Breast epithelium (tissue), 4 donors: ENCODE measurements around the gene ADAT3. TPM values are rescaled to one million over a fixed set of nuclear protein-coding genes. Genes with fewer than 3 reads are reported as not detected.

Experiments used
- DNase-seq, 2 donors: peaks; one replicate each; pipeline ENCODE4 v3.0.0-alpha.2; 2019; ENCODE audit warnings: low spot score in 2 of 2
- H3K27ac ChIP-seq, 2 donors: fragments of 200-600 bp; sonication (generic) in 1 of 2; one replicate each; pipeline ENCODE4 v1.5.1; 2016 to 2019; ENCODE audit warnings: mild to moderate bottlenecking in 1 of 2
- H3K27me3 ChIP-seq, 2 donors: fragments of 200-600 bp; sonication (generic) in 1 of 2; one replicate each; pipeline versions ENCODE4 v1.5.1 to v1.6.0; 2017 to 2019; ENCODE audit warnings: control low read depth in 1 of 2, mild to moderate bottlenecking in 1 of 2
- H3K36me3 ChIP-seq: fragments of 200-600 bp; one replicate; pipeline ENCODE4 v1.5.1; 2019
- H3K4me1 ChIP-seq, 2 donors: fragments of 200-600 bp; sonication (generic); one replicate each; pipeline ENCODE4 v1.5.1; 2016 to 2019; ENCODE audit warnings: control low read depth in 1 of 2
- H3K4me3 ChIP-seq, 3 donors: fragments of 200-600 bp; sonication (generic); 1 replicate in 2 of 3; 2 replicates in 1 of 3; pipeline ENCODE4 v1.5.1; 2016 to 2019; ENCODE audit warnings: mild to moderate bottlenecking in 3 of 3, moderate library complexity in 2 of 3
- H3K9me3 ChIP-seq, 2 donors: fragments of 200-600 bp; sonication (generic) in 1 of 2; one replicate each; pipeline ENCODE4 v1.5.1; 2016 to 2019; ENCODE audit warnings: control low read depth in 1 of 2
- POLR2A ChIP-seq: fragments of 450-650 bp; IDR thresholded peaks from one replicate; pipeline ENCODE4 v1.6.1; 2016; ENCODE audit warnings: antibody characterized with exemption, mild to moderate bottlenecking, moderate library complexity
- POLR2AphosphoS5 ChIP-seq, 3 donors: sonication (generic); formaldehyde crosslinking; IDR thresholded peaks; one replicate each; pipeline ENCODE4 v1.6.1; 2017; ENCODE audit warnings: antibody characterized with exemption in 3 of 3
- intact Hi-C: fragments of 100-400 bp; cut with DNase I; formaldehyde crosslinking; loops from one replicate; pipeline ENCODE4 v1.15.1; 2023; ENCODE audit warnings: low total_unique reads
- total RNA-seq, 3 donors: library from RNA; depleted of rRNA; stranded (reverse); fragments of >200 nt; gene quantifications; one replicate each; pipeline ENCODE4 v1.1.0, GENCODE V29; 2016
- TF ChIP-seq, protein P1 (sequence below), 3 donors: fragments of 450-650 bp; IDR thresholded peaks; one replicate each; pipeline ENCODE4 v1.5.1; 2016 to 2017; ENCODE audit warnings: antibody characterized with exemption in 3 of 3, mild to moderate bottlenecking in 3 of 3, moderate library complexity in 3 of 3

The ADAT3 gene
- total RNA-seq, 3 donors from 2014 or later, result 1.1 to 5.4 (median 4.9) TPM

DNA sequence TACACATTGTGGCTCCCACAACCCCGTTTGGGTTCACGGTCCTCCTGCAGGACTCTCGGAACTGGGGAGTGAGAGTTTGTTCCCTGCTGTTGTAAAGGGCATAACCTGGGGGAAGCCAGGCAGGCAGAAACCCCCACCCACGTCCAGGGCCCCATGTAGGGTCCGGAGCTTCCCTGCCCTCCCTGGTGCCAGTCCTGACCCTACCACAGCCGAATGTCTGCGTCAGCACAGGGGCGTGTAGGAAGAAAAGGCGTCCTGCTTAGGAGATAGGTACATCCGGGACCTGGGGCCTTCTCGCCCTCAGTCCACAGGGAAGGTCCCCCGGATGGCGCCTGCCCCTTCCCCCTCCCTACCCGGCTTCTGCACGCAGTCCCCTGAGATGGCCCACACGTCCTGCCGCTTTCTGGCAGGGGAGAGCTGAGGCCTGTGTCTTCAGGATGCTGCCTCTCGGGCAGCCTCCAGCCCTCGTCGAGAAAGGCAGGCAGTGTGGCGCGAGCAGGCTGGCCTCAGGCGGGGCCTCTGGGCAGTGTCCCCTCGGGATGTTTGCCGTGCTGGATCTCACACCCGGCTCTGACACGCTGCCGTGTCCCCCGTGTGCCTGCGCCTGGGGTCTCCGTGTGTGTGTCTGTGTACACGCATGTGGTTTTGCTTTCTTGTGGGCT is 54.9 kb downstream of the ADAT3 start:
- TF ChIP-seq, protein P1, sequence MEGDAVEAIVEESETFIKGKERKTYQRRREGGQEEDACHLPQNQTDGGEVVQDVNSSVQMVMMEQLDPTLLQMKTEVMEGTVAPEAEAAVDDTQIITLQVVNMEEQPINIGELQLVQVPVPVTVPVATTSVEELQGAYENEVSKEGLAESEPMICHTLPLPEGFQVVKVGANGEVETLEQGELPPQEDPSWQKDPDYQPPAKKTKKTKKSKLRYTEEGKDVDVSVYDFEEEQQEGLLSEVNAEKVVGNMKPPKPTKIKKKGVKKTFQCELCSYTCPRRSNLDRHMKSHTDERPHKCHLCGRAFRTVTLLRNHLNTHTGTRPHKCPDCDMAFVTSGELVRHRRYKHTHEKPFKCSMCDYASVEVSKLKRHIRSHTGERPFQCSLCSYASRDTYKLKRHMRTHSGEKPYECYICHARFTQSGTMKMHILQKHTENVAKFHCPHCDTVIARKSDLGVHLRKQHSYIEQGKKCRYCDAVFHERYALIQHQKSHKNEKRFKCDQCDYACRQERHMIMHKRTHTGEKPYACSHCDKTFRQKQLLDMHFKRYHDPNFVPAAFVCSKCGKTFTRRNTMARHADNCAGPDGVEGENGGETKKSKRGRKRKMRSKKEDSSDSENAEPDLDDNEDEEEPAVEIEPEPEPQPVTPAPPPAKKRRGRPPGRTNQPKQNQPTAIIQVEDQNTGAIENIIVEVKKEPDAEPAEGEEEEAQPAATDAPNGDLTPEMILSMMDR (IDR thresholded peaks at IDR 0.05), result no peak
- TF ChIP-seq POLR2A, result no peak
- no peak for TF ChIP-seq POLR2AphosphoS5 (IDR thresholded peaks at IDR 0.05)
- Histone ChIP-seq H3K4me3 (no peak overlapping the region), H3K9me3 (no peaks in the 10 kb centered on the region), H3K4me1 (no peaks in the 10 kb centered on the region), H3K27ac (no peak overlapping the region), H3K36me3 (no peaks in the 10 kb centered on the region), H3K27me3 (no peaks in the 10 kb centered on the region)
- no peak for DNase-seq
- intact Hi-C loops, result no loop called here

DNA sequence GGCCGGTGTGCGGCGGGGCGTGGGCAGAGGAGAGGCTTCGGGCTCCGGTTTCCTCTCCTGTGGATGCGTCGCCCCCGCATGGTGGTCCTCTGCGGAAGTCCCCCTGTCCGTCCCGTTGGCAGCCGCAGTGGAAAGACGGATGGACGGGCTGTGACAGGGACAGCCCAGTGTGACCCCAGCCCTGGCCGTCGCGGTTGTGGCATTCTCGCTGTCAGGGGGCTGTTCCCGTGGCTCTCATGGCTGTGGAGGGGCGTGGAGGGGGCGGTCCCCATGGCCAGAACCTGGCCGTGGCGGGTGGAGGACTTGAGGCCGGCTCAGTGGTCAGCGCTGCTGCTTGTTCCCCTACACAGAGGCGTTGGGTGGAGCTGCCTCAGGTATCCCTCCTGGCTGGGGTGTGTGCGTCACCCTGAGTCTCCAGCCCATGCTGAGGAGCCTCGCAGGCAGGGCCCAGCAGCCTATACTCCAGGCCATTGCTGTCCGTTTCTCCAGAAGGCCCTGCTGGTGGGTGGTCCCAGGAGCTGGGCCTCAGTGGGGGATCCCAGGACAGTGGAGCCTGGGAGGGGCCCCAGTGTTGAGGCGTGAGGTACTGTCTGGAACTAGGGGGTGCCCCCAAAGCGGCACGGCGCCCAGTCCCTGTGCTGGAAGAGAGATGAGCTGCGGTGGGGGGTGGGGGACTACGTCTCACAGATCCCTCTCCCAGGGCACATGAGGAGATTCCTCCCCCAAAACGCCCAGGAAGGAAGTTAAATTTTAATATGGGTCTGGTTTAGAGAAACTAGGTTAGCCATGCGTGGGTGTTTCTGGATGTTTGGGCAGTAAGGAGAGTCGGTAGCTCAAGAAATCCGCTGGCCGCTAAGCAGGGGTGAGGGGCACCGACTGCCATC is 56.0 kb downstream of the ADAT3 start:
- Histone ChIP-seq H3K36me3 (no peaks in the 10 kb centered on the region), H3K27me3 (no peaks in the 10 kb centered on the region), H3K4me1 (no peaks in the 10 kb centered on the region), H3K4me3 (peak overlapping the region in 1 of 3 donors; percentile 22), H3K9me3 (no peaks in the 10 kb centered on the region), H3K27ac (peak overlapping the region in 1 of 2 donors; percentile 43)
- TF ChIP-seq, protein P1 (IDR thresholded peaks at IDR 0.05), result no peak
- TF ChIP-seq POLR2AphosphoS5 (IDR thresholded peaks at IDR 0.05) (no peak), POLR2A (no peak)
- intact Hi-C loops, result no loop called here
- DNase-seq, result no peak

DNA sequence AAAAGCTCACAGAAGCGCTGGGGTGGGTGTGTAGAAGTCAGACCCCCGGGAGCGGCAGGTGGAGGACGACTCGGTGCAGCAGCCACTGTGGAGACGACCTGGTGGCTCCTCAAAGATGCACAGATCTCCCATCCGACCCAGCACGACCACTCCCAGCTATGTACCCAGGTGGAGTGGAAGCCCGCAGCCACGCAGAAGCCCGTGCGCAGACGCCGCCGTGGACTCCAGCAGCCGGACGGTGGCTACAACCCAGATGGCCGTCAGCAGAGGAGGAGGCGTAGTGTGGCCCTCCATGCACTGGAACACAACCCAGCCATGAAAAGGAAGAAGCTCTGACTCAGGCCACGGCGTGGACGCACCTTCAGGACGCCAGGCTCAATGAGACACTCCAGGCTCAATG is 57.5 kb downstream of the ADAT3 start:
- Histone ChIP-seq H3K4me1 (no peaks in the 10 kb centered on the region), H3K9me3 (no peaks in the 10 kb centered on the region), H3K36me3 (no peaks in the 10 kb centered on the region), H3K4me3 (no peak overlapping the region), H3K27ac (no peak overlapping the region), H3K27me3 (no peaks in the 10 kb centered on the region)
- no peak for TF ChIP-seq POLR2AphosphoS5 (IDR thresholded peaks at IDR 0.05)
- TF ChIP-seq POLR2A, result no peak
- TF ChIP-seq, protein P1 (IDR thresholded peaks at IDR 0.05), result no peak
- intact Hi-C loops, result no loop called here
- no peak for DNase-seq

Other genes with a start within 250 kb of the ADAT3 start
- gene ONECUT3, start 151.9 kb upstream of the ADAT3 start, total RNA-seq, result not detected
- gene ATP8B3, start 93.1 kb upstream of the ADAT3 start, total RNA-seq, result 1 to 10 TPM in 2 of 3 donors, under 1 TPM in 1; 0.66 to 1.4 (median 1.0) TPM
- 10 to 100 TPM; 10.4 to 25.2 (median 19.7) TPM for gene REXO1, start 56.9 kb upstream of the ADAT3 start, total RNA-seq
- gene KLF16, start 41.8 kb upstream of the ADAT3 start, total RNA-seq, result 1 to 10 TPM; 2.9 to 4.6 (median 4.1) TPM
- 10 to 100 TPM; 62.4 to 81.3 (median 76.0) TPM for gene ABHD17A, start 19.9 kb upstream of the ADAT3 start, total RNA-seq
- 10 to 100 TPM; 41.4 to 66.6 (median 44.6) TPM for gene SCAMP4, start within 50 bp of the ADAT3 start, total RNA-seq
- 10 to 100 TPM; 31.5 to 76.7 (median 68.2) TPM for gene CSNK1G2, start 35.8 kb downstream of the ADAT3 start, total RNA-seq
- 10 to 100 TPM; 52.0 to 67.2 (median 54.4) TPM for gene BTBD2, start 110.3 kb downstream of the ADAT3 start, total RNA-seq
- gene MKNK2, start 145.8 kb downstream of the ADAT3 start, total RNA-seq, result 100 to 1,000 TPM in 1 of 3 donors, 10 to 100 TPM in 2; 94.7 to 170 (median 97.0) TPM
- gene MOB3A, start 190.9 kb downstream of the ADAT3 start, total RNA-seq, result 10 to 100 TPM; 18.3 to 45.8 (median 29.2) TPM
- 10 to 100 TPM in 1 of 3 donors, 1 to 10 TPM in 2; 3.6 to 12.8 (median 3.7) TPM for gene IZUMO4, start 191.5 kb downstream of the ADAT3 start, total RNA-seq
- 10 to 100 TPM; 53.6 to 68.5 (median 54.0) TPM for gene AP3D1, start 246.2 kb downstream of the ADAT3 start, total RNA-seq